Endodermal cell (in vitro differentiated cells): ENCODE data around the gene SEMA3A. TPM values are rescaled to one million over a fixed set of nuclear protein-coding genes. Genes with fewer than 3 reads are reported as not detected.

ENCODE experiments used
- DNase-seq: peaks from one replicate; pipeline ENCODE4 v3.0.0-alpha.2; 2017
- H3K27ac ChIP-seq: 2 replicates; pipeline ENCODE4 v1.5.1; 2013; ENCODE audit warnings: mild to moderate bottlenecking, low read depth, low read length, moderate library complexity
- H3K27me3 ChIP-seq: 2 replicates; pipeline ENCODE4 v1.6.1; 2013; ENCODE audit warnings: mild to moderate bottlenecking, low read length, moderate library complexity; ENCODE audit not compliant: insufficient read depth, control insufficient read depth, poor library complexity, severe bottlenecking
- H3K36me3 ChIP-seq: 2 replicates; pipeline ENCODE4 v1.7.0; 2013; ENCODE audit warnings: mild to moderate bottlenecking, low read length, moderate library complexity; ENCODE audit not compliant: control insufficient read depth, insufficient read depth
- H3K4me1 ChIP-seq: one replicate; pipeline ENCODE4 v1.7.0; 2013; ENCODE audit warnings: low read length; ENCODE audit not compliant: control insufficient read depth, insufficient read depth
- H3K4me3 ChIP-seq: 2 replicates; pipeline ENCODE4 v1.5.1; 2013; ENCODE audit warnings: mild to moderate bottlenecking, low read length, moderate library complexity
- H3K9ac ChIP-seq: 2 replicates; pipeline ENCODE4 v1.6.1; 2013; ENCODE audit warnings: mild to moderate bottlenecking, low read length, moderate library complexity; ENCODE audit not compliant: poor library complexity, severe bottlenecking; ENCODE audit errors: extremely low read depth
- H3K9me3 ChIP-seq: 2 replicates; pipeline ENCODE4 v1.6.1; 2013; ENCODE audit warnings: mild to moderate bottlenecking, low read length, moderate library complexity; ENCODE audit not compliant: control insufficient read depth
- H3K27ac Mint-ChIP-seq: 2 replicates; pipeline ENCODE4 v1.8.0; 2020; ENCODE audit warnings: mixed read lengths
- H3K27me3 Mint-ChIP-seq: 2 replicates; pipeline ENCODE4 v1.8.0; 2021; ENCODE audit warnings: mild to moderate bottlenecking, mixed read lengths; ENCODE audit not compliant: insufficient read depth
- H3K36me3 Mint-ChIP-seq: 2 replicates; pipeline ENCODE4 v1.8.0; 2020; ENCODE audit warnings: low read depth, mixed read lengths
- H3K4me1 Mint-ChIP-seq: 2 replicates; pipeline ENCODE4 v1.8.0; 2020; ENCODE audit warnings: mixed read lengths
- H3K4me3 Mint-ChIP-seq: 2 replicates; pipeline ENCODE4 v1.8.0; 2020; ENCODE audit warnings: mild to moderate bottlenecking, moderate library complexity, mixed read lengths
- H3K9me3 Mint-ChIP-seq: 2 replicates; pipeline ENCODE4 v1.8.0; 2020; ENCODE audit warnings: mild to moderate bottlenecking, mixed read lengths
- WGBS, 2 experiments: methylation state at CpG; one replicate each; pipeline versions ENCODE4 v1.1.5 to v1.1.7; 2013; ENCODE audit warnings: missing lambda C conversion rate in 2 of 2, mixed read lengths in 1 of 2; ENCODE audit not compliant: insufficient coverage in 1 of 2, insufficient read length in 1 of 2; 5-methylcytosine and 5-hydroxymethylcytosine counted together
- total RNA-seq, 2 donors: library from RNA; stranded (reverse); fragmentation: NEBNext Ultra II Directional in 1 of 2; extraction: Animal tissue kit (Norgen Biotek cat#: 25700) in 1 of 2; gene quantifications; 2 replicates in 1 of 2; 3 replicates in 1 of 2; pipeline ENCODE4 v1.2.1, GENCODE V29; 2021
- TF ChIP-seq, protein P1 (sequence below): fragments of 200-600 bp; sonication (generic); conservative IDR thresholded peaks from 2 replicates; pipeline ENCODE4 v1.5.0; 2021; ENCODE audit warnings: antibody characterized with exemption, mild to moderate bottlenecking

SEMA3A gene
- total RNA-seq, 2 donors from 2014 or later, result 43.5 to 72.8 TPM

DNA sequence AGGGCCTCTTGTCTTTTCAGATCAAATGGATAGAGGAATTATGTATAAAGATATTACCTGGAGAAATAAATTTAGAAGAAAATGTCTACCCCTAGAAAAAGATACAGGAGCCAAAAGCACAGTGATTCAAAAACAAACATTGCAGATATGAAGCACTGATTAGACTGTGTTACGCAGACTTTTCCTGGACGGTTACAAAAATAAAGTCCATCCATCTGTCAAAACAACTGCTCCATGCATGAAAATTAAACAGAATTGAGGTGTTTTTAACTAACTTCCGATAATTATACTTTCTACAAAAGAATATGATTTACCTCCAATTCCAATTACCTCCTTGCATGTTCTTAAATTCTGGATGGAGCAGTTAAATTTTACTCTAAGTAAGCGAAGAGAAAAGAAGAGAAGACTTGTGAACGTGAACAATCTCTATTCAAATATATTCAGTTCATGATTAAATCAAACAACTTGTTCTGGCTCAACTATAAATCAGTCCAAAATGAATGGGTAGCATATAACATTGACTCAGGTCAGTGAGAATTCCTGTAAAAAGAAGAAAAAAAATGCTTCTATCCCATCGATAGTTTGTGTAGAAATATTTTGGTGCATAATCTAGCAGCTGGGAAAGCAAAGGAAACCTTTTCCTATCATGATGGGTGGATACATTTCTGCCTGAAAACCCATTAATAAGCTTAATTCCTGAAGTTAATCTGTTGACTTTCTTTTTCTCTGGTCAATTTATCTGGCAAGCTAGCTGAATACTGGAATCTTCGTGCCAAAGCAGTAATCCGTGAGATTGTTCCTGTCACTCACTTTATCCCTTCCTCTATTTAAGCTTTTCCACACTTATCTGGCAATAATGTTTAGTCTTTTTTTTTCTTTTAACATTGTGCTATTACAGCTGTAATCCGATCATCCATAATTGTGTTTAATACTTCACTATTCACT is 80.4 kb downstream of the SEMA3A start:
- H3K27me3 ChIP-seq, result no peaks in the 10 kb centered on the region
- H3K36me3 Mint-ChIP-seq, result peaks cover 8% of the 10 kb centered on the region
- no peak overlapping the region for H3K4me3 Mint-ChIP-seq
- no peak overlapping the region for H3K9ac ChIP-seq
- 97% methylated on average over 3 to 8 of the region's 9 CpGs for WGBS, 2 experiments
- no peak for DNase-seq
- no peaks in the 10 kb centered on the region for H3K9me3 ChIP-seq
- peaks cover 28% of the 10 kb centered on the region for H3K4me1 ChIP-seq
- no peaks in the 10 kb centered on the region for H3K9me3 Mint-ChIP-seq
- H3K27me3 Mint-ChIP-seq, result no peaks in the 10 kb centered on the region
- H3K27ac ChIP-seq, result no peak overlapping the region
- no peak overlapping the region for H3K27ac Mint-ChIP-seq
- TF ChIP-seq, protein P1, sequence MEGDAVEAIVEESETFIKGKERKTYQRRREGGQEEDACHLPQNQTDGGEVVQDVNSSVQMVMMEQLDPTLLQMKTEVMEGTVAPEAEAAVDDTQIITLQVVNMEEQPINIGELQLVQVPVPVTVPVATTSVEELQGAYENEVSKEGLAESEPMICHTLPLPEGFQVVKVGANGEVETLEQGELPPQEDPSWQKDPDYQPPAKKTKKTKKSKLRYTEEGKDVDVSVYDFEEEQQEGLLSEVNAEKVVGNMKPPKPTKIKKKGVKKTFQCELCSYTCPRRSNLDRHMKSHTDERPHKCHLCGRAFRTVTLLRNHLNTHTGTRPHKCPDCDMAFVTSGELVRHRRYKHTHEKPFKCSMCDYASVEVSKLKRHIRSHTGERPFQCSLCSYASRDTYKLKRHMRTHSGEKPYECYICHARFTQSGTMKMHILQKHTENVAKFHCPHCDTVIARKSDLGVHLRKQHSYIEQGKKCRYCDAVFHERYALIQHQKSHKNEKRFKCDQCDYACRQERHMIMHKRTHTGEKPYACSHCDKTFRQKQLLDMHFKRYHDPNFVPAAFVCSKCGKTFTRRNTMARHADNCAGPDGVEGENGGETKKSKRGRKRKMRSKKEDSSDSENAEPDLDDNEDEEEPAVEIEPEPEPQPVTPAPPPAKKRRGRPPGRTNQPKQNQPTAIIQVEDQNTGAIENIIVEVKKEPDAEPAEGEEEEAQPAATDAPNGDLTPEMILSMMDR, result no peak
- H3K4me3 ChIP-seq, result no peak overlapping the region
- H3K36me3 ChIP-seq, result peaks cover 5% of the 10 kb centered on the region
- H3K4me1 Mint-ChIP-seq, result peaks cover 55% of the 10 kb centered on the region

DNA sequence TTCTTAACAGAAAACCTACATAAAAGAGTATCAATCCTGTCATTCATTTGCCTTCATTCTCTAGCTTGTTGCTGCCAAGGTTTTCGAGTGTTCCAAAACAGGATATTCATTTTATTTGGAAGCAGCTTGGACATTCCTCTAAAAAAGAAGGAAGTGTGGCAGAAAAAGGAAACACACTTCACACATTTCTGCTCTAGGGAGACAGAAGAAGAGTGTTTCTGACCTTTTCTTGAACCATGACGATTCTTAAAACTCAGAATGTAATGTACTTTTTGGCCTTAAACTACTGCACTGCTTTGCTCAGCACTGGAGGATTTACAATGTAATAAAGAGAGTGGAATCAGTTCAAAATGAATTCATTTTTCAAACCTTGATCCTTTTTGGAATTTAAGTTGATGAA is 81.3 kb downstream of the SEMA3A start:
- Mint-ChIP-seq H3K27me3 (no peaks in the 10 kb centered on the region), H3K4me1 (peaks cover 56% of the 10 kb centered on the region), H3K4me3 (no peak overlapping the region), H3K9me3 (no peaks in the 10 kb centered on the region), H3K27ac (peak overlapping the region; percentile 23), H3K36me3 (peaks cover 13% of the 10 kb centered on the region)
- H3K36me3 ChIP-seq, result peaks cover 6% of the 10 kb centered on the region
- TF ChIP-seq, protein P1, result no peak
- H3K27me3 ChIP-seq, result no peaks in the 10 kb centered on the region
- H3K4me3 ChIP-seq, result no peak overlapping the region
- WGBS, 2 experiments, result 96 to 100% methylated on average over 1 to 2 of the region's 2 CpGs
- H3K4me1 ChIP-seq, result peaks cover 28% of the 10 kb centered on the region
- no peaks in the 10 kb centered on the region for H3K9me3 ChIP-seq
- no peak overlapping the region for H3K27ac ChIP-seq
- no peak overlapping the region for H3K9ac ChIP-seq
- DNase-seq, result no peak

DNA sequence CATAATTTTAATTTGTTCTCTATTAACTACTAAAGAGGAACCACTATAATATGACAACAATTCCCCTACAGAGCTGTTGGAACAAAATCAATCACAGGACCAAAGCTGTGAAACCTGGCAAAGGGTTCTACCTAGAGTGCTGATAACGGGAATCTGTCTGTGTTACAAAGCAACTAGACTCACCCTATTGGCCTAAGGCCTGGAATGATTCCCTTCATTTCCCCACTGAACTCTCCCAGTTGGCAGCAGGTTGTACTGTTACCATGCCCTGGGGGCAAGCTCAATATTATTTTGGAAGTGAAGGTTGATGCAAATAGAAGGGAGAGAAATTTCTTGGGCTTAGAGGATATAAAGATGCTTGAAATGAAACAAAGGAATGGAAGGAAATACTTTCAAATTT is 81.8 kb downstream of the SEMA3A start:
- peaks cover 28% of the 10 kb centered on the region for H3K4me1 ChIP-seq
- TF ChIP-seq, protein P1, result no peak
- H3K4me3 ChIP-seq, result no peak overlapping the region
- DNase-seq, result no peak
- Mint-ChIP-seq H3K9me3 (no peaks in the 10 kb centered on the region), H3K4me1 (peaks cover 59% of the 10 kb centered on the region), H3K27me3 (no peaks in the 10 kb centered on the region), H3K27ac (peak overlapping the region; percentile 23), H3K36me3 (peaks cover 13% of the 10 kb centered on the region), H3K4me3 (no peak overlapping the region)
- no peaks in the 10 kb centered on the region for H3K27me3 ChIP-seq
- WGBS, 2 experiments, result 57 to 71% methylated on average over 1 of the region's 1 CpG
- H3K9ac ChIP-seq, result no peak overlapping the region
- H3K27ac ChIP-seq, result no peak overlapping the region
- H3K9me3 ChIP-seq, result no peaks in the 10 kb centered on the region
- peaks cover 6% of the 10 kb centered on the region for H3K36me3 ChIP-seq
